ENCODE measurements around the gene VAC14.
A peak's percentile ranks its signal among the peaks of the same experiment; 100 is the strongest.

The VAC14 gene

GRCh38 chr16:70689035-70689969 is 111.7 kb downstream of the VAC14 start:
- DNase-seq, result peak; percentile 17

- DNase-seq, result no peak
Observed at GRCh38 chr16:70688246-70688742, 112.7 kb downstream of the VAC14 start.

GRCh38 chr16:70687671-70688245 is 113.2 kb downstream of the VAC14 start:
- no peak for DNase-seq

- no peak for DNase-seq
Observed at GRCh38 chr16:70687102-70687511, 113.9 kb downstream of the VAC14 start.

- DNase-seq, result no peak
Observed at GRCh38 chr16:70686376-70687101, 114.4 kb downstream of the VAC14 start.

DNA sequence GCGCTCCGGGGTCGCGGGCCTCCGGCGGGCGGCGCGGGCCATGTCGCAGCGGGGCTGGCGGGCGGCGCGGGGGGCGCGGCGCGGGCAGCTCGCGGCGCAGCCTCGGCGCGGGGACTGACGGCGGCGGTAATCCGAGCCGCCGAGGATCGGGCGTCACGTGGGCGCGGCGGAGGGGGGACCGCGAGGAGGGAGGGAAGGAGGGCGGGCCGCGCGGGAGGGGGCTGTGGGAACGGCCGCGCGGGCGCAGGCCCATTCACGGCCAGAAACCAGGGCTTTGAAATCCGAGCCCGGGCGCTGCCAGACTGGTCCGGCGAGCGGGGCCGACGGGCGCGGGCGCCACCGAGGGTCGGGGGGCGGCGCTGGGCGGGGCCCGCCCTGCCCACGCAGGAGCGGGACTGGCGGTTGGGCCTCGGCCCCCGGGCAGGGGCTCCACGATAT is 115.0 kb downstream of the VAC14 start, which contains the start of gene MTSS2:
MTSS2 (minus strand) TSS at position 116 of the 438 bp plus-strand sequence. CDS start 262 bp downstream, outside the sequence.
- peak; percentile 55 for DNase-seq

DNA sequence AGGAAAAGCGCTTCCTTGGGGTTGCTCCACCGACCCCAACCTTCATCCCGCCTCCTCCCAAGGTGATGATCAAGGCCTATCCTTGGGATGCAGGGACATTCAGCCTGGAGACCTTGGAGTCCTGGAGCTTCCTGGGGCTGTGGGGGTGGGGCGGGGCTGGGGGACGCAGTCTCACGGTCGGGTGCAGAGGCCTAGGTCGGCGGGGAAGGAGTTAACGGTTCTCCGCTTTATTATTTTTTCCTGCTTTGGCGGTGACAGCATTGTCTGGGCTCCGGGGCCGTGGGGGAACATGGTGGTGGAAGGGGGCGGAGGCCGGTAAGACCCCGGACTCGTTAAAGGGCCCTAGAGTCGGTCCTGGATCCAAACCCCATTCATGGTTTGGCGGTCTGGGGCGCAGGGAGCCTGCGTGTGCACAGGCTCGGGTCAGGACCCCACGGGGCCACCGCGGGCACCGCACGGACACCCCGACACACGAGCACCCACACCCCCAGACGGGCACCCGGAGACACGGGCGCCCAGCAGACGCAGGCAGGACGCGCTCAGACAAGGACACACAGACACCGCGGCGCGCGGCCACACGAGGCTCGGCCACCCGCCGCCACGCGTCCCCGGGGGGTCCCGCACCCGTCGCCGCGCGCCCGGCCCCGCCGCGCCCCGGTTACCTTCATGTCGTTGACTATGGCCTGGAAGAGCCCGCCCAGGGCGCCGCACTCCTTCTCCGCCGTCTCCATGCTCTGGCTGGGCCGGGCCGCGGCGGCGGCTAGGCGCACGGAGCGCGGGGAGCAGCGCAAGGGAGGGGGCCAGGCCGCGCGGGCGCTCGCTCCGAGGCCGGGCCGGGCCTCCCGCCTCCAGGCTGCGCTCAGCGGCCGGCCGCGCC is 115.7 kb downstream of the VAC14 start:
- DNase-seq, result no peak

- no peak for DNase-seq
Observed at GRCh38 chr16:70684146-70685060, 116.6 kb downstream of the VAC14 start.

DNA sequence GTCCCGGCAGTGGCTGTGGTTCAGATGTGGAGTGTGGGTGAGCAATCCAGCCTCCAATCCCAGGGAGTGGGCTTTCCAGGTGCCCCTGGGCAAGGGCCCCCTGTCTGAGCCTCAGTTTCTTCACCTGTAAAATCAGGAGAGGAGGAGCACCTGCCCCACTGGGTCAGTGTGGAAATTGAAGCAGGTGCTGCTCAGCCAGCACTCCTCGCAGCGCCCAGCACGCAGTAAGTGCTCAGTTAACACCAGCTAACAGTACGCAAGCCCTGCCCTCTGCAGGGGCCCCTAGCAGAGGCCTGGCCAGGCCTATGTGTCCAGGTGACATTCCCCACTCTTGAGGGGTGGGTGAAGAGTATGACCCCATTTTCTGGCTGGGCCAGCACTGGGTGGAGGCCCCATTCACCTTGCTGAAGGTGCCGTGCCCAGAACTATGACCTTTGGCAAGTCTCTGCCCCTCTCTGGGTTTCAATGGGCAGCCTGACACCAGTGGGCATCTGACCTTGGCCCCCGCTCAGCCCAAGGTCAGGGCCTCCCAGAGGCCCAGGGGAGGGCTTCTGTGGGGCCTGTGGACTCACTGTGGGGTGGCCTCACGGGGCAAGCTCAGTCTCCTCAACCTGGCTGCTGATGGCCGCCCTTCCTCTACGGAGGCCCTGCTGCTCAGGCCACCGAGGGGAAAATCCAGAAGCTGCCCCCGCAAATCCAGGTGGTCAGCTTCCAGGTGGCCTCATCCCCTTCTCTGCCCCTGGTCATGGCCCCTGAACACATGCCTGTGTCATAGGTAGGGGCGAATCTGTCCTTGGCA is 117.6 kb downstream of the VAC14 start:
- DNase-seq, result no peak

- no peak for DNase-seq
Observed at GRCh38 chr16:70682239-70683145, 118.5 kb downstream of the VAC14 start.

DNA sequence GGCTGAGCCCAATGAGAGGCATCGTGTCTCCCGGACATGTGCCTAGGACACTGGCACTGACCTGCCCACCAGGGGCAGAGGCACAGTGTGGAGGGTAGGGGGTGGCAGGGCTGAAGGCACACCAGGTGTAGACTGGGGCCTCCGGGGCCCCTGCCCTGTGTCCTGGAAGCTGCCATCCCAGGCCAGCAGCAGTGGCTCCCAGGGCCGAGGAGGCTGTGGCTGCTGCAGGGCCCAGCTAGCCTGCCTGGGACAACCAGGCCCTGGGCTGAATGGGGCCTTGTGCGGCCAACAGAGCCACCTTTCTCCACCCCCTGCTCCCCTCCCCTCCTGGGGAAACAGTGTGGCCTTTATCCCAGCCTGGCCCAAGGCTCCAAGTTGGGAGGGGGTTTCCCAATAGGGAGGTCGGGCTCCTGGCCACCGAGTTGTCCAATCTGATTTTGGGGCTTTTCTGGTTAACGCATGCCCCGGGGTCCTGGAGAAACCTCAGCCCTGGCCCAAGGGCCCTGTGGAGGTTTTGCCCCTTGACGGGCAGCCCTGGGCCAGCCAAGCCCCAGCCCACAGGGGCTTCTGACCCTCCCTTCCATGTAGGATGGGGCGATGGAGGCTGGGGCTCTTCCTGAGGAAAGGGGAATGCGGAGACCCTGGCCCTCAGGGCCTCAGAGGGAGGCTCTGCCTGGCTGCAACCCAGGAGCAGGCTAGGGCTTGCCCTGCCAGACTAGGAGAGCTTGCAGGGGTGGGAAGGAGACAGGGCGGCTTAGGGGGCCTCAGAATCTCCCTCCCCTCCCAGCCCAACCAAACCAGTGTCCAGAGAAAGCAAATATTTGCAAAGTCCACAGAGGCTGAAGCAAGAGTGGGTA is 119.3 kb downstream of the VAC14 start:
- no peak for DNase-seq

GRCh38 chr16:70680495-70681381 is 120.2 kb downstream of the VAC14 start:
- no peak for DNase-seq

- no peak for DNase-seq
Observed at GRCh38 chr16:70679671-70680494, 121.1 kb downstream of the VAC14 start.

DNA sequence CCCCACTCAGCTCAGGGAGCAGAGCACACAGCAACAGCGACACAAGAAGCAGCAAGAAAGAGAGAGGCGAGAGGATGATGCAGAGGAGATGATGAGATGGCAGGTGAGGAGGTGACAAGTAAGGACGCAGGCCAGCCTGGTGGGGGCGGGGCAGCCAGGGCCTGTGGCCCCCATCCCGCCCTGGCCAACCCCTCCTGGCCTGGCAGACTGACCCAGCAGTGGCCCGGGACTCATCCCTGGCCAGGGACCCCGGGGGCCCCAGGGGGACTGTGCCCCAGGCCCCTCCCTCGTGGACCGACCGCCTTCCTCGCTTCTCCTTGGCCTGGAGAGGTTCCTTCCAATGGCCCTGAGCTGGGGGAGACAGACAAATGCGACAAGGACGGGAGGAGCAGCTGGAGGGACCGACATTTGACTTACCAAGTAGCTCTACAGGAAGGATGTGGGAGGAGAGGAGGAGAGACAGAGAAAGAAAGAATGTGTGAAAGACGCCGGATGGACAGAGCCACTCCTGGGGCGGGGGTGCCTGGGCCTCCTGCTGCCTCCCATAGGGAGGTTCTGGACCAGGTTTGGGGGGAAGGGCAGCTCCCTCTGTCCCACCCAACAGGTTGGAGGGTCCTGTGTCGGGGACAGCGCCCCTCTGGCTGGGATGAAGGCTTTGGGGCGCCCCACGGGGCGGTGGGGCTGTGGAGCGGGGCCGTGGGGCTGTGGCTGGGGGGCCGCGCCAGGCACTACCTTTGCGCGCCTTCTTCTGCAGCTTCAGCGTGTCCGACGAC is 121.9 kb downstream of the VAC14 start:
- no peak for DNase-seq

Data from NCI-H2029 (cell line).